ENCODE data around the gene NRDE2. TPM values are rescaled to one million over a fixed set of nuclear protein-coding genes. Genes with fewer than 3 reads are reported as not detected.
"Not testable (repeated sequence)": the region's sequence is repeated elsewhere in the genome, so short reads cannot be mapped to it uniquely, and the experiment has no call there.

NRDE2 gene
- polyA plus RNA-seq, 1 donor = 8.5 TPM

DNA sequence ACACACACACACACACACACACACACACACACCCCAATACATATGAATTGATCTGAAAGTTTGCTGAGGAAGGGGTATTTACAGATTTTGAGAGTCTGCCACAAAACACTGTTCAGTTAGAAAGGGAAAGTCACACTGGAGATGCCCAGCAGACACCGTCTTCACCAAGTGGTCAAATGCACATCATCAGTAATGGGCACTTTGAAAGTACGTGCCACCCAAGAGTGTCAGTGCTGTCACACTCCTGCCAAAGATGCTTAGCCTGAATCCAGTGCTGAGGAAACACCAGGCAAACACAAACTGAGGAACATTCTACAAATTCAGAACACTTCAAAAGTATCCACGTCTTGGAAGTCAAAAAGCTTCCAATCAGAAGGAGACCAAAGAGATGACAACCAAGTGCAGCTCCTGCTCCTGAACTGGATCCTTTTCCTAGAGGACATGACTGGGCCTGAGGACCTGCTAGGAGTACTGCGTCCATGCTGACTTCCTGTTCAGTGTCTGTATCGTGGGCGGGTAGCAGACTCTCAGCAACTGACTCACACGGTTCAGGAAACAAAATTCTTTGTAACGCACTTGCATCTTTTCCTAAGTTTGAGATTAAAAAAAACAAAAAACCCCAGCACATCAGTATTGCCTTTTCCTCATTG, 56.8 kb downstream of the NRDE2 start:
- no peak for DNase-seq (ENCODE audit: low read depth)

DNA sequence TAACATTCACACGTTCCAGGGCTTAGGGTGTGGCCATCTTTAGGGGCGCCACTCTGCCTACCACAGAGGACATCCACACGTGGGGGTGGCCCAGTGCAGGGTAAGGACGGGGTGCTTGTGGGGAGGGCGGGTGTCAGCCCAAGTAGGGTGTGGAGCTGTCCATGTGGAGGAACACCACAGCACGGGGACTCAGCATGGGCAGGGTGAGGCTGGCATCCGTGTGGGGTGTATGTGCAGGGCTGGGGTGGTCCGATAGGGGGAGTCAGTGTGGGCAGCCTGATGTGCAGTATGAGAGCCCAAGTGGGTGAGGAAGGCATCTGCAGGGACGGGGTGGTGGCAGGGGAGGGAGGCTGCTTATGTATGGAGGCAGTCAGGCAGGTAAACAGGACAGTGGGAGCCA, 57.7 kb downstream of the NRDE2 start:
- no peak for DNase-seq (ENCODE audit: low read depth)

DNA sequence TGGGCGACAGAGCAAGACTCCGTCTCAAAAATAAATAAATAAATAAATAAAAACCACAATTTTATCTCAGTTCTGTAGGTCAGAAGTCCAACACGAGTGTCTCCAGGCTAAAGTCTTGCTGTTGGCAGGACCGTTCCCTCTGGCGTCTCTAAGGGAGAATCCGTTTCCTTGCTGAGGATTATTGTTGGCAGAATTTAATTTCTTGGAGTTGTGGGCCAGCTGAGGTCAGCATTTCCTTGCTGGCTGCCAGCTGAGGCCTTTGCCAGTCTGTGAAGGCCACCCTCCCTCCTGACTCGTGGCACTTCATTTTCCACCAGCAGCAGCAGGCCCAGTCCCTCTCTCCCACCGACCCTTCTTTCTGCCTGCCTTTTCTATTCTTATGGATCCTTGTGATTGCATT, 58.2 kb downstream of the NRDE2 start:
- no peak for DNase-seq (ENCODE audit: low read depth)

DNA sequence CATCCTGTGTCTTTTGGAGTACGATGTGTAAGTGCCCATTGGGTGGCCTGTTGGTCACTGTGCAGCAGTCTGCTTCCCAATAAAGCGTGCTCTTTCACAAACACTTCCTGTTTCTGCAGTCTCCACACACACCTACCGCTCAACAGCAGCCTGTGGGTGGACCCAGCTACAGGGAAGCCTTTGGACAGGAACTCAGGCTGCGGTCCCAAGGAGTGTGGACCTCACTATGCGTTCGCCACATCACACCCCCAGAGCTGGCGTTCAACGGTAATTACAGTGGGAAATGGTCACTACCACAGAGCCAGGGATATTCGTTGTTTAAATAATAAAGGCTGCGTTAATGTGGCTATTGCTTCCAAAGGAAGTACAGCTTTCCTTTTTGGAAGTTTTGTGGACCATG, 59.2 kb downstream of the NRDE2 start:
- no peak for DNase-seq (ENCODE audit: low read depth)

DNA sequence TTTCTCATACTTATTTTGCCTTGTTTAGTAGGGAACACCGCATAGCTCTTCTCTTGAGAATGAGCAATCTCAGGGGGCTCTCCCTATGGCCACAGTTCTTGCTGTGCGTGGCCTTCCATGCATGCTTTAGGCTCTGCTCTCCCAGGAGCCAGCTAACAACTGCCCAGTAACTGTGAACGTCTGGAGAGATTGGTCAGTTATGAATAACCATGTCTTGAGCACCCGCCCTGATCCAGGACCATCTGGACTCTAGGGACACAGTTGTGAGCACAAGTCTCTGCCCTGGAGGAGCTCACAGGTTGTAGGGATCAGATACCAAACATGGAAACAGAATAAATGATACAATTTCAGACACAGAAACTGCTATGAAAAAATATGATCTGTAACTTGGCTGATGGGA, 63.3 kb downstream of the NRDE2 start:
- DNase-seq (ENCODE audit: low read depth) = no peak

DNA sequence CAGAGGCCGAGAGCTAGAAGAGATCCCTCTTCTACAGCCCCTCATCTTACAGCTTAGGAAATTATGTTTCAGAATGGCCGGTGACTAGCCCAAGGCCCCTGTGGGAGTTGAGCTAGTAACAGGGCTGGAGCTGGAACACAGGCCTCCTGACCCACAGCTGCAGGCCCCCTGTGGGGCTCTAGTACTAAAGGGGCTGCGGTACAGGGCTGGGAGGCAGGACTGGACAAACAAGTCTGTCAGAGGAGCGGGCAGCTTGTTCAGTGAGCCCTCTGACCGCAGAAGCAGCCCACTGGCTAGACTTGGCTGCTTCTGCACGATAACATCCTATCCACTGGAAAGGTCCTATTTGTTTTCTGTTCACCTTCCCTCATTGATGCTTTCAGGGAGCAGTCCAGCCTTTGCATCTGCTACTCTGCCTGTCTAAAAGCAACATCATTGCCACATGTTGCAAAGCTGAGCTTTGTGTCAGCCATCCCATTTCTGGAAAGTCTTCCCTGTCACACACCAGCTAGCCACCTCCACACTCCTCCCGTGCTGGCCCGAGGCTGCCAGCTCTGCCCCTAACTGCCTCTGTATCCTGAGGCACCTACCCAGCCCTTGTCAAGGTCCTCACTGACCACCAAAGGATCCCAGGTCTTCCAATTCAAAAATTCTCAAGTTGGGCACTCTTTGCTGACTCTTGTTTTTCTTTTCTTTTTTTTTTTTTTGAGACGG, 65.1 kb downstream of the NRDE2 start:
- DNase-seq (ENCODE audit: low read depth) = no peak

DNA sequence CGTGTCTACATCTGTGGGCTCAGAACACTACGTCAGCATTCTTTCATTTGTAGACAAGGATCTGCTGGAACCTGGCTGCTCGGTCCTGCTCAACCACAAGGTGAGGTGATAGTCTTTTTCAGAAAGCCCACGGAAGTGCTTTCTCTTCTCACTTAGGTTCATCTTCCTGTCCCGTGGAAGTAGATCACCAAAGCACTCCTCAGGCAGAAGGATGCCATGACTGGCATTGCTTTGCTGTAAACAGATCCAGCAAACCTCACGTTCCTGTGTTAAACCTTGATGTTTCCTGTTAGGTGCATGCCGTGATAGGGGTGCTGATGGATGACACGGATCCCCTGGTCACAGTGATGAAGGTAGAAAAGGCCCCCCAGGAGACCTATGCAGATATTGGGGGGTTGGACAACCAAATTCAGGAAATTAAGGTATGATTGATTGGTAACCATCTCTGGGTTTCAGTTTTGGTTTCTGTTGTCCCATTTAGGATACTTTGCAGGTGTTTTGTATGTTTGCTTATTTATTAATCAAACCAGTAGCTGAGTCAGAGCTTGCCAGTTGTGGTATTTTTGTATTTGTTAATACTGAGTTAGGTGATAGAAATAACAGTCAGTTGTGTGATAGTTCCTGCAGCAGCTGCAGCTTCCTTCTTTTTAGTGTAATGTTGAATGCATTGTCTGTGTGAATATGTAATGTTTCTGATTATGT, 67.8 kb downstream of the NRDE2 start:
- DNase-seq (ENCODE audit: low read depth) = no peak

DNA sequence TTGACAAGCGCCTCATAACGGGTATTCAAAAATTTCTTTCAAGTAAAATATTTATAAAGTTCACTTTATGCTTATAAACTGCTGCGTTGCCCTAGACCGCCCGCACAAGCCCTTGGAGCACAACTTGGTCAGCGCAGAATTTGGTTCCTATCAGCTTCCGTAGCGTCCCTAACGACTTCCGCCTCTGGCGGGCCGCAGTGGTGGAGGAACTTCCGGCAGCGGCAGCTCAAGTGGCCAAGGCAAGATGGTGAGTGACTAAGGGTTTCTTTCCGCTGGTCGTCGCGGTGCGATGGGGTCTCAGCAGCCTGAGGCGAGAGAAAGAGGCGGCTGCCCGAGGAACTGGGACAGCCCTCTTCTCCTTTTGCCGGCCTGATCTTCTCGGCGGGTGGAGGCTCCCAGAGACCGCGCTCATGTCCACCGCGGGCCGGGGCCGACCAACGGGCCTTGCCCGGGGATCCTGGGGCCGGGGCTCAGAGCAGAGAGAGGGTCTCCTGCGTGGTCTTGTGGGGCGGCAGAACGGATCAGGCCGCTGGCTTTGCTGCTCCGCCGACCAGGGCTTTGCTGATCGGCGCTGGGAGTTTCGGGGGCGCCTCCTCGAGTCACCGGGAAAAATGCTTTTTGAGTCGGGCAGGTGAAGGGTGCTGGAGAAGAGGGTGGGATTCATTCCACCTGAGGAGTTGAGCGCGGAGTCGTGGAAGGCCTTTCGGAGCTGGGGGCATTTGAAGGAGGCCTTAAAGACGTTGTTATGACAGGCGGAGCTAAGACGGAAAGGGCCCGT, 75.2 kb downstream of the NRDE2 start, which contains the start of gene PSMC1:
TSS of gene PSMC1 (plus strand) at position 200 of the 778 bp plus-strand sequence. CDS start at position 245, 45 bp downstream.
- peak; percentile 91 for DNase-seq (ENCODE audit: low read depth)

DNA sequence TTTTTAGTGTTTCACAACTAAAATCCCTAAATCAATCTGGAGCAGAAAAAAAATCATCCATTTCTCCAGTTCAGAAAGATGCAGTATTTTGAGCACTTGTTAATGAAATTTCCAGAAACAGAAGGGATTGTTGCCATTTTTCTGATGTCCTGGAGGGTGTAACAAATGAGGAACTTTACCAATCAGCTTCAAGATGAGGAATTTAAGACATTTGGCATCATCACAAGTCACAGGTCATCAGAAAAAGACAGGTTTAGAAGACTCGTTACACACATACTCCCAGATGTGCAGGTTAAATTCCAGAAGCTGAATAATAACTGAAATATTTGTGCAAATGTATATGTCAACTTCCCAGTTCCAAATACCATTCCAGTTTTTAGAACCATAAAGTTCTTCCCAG, 75.9 kb downstream of the NRDE2 start:
- DNase-seq (ENCODE audit: low read depth) = no peak

DNA sequence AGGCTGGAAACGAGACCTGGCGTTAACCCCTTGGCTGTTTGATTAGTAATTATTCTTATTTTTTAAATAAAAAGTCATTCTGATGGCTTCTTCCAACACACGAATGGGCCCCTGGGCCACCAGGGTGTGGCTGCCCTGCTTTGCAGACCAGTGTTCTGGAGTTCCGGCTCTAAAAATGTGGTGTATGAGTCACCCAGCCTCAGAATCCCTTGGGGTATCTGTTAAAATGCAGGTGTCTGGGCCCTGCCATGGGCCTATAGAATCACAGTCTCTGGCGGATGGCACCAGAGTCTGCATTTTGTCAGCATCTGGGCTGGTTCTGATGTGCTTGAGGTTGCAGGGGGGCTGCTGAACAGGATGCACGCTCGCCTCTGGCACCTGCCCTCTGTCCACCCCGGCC, 77.9 kb downstream of the NRDE2 start:
- no peak for DNase-seq (ENCODE audit: low read depth)

DNA sequence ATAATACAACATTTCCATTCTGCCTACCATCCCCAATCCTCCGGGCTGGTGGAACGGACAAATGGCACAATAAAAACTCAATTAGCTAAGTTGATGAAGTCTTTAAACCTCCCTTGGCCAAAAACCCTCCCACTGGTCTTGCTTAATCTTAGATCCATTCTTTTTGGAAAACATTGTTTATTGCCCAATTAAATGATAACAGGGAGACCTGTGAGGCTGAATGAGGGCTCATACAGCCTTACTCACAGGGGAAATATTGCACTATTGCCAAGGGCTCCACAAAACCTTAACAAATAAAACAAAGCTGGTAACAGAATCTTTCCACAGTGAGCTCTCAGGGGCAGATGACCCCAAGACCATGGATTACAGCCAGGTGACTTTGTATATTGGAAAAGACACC, 83.1 kb downstream of the NRDE2 start:
- no peak for DNase-seq (ENCODE audit: low read depth)

DNA sequence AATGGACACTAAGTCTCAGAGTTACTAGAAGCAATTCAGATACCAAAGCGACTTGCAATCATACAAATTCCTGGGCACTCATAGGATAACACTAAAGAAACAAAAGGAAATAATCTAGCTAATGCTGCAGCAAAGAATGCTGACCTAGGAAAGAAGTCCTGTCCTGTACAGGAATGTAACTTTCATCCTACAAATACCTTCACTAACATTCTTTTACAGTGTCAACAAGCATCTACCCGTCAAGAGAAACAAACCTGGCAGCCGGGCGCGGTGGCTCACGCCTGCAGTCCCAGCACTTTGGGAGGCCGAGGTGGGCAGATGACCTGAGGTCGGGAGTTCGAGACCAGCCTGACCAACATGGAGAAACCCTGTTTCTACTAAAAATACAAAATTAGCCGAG, 84.3 kb downstream of the NRDE2 start:
- not testable (repeated sequence) for DNase-seq (ENCODE audit: low read depth)

DNA sequence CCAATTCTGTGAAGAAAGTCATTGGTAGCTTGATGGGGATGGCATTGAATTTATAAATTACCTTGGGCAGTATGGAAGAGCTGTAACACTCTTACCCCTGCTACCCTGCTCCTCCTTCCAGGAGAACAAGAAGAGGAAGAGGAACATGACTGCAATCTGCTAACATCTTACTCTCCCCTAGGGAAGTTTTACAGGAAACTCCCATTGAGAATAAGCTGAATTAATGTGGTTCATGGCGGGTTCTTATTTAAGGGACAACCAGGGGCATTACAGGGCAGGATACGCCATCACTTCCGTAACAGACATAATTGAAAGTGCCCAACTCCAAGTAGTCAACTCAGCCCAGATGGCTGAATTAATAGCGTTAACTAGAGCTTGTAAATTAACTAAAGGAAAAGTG, 84.8 kb downstream of the NRDE2 start:
- DNase-seq (ENCODE audit: low read depth) = no peak

DNA sequence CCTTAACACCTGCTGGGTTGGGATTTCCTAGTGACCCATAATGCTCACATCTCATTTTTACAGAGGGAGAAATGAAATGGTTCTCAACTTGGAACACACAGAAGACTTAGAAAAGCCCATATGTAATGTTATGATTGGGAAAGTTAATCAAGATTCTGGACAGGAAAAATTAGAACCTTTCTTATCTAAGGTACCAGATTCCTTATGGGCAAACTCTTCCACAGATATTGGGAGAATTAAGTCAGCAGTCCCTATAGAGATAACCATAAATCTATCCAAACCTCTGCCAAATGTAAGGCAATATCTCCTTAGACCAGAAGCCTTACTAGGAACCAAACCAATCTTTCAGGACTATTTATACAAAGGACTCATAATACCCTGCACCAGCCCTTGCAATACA, 89.3 kb downstream of the NRDE2 start:
- no peak for DNase-seq (ENCODE audit: low read depth)

DNA sequence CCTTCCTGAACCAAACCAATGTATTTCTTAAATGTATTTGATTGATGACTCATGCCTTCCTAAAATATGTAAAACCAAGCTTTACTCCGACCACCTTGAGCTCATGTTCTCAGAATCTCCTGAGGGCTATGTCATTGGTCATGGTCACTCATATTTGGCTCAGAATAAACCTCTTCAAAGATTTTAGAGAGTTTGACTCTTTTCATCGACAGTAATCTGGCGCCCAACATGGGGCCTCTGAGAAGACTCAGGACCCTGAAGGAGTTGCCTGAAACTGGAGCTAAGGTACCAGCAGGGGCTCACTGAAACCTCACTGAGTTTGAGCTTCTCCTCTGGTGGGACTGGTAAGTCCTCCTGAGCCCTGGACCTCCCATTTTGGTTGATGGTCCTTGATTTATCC, 92.6 kb downstream of the NRDE2 start:
- no peak for DNase-seq (ENCODE audit: low read depth)

DNA sequence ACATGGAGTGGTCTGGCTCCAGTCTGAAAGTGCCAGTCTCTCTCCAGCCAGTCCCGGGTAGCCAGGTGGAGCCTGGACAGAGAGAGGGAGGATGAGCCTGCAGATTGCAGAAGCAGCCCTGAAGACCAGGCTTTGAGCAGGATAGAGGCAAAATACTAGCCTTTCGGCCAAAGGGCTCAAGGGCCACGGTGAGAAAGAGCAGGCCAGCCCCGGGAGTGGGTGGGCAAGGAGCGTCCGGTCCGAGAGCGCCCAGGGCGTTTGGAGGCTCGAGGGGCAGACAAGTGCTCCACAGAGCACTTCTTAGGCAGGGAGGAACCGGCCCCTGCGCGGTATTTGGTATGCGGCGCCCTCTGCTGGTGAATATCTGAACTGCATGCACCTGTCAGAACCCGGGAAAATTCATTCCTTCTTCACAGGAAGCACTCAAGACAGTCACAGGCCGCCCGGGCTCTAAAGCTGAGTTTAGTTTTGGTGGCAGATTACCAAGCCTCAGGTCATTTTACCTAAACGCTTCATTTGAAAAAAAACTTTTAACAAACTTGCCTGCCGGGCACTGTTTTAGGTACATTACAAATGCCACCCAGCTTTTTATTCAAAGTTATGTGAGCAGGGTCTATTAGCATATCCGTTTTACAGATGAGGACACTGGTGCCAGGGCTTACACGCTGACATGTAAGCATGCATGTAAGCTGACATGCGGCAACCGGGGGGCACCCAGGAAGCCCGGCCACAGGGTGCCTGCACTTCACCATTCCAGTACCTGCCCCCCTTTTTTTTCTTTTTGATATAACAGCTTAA, 96.4 kb downstream of the NRDE2 start:
- no peak for DNase-seq (ENCODE audit: low read depth)

DNA sequence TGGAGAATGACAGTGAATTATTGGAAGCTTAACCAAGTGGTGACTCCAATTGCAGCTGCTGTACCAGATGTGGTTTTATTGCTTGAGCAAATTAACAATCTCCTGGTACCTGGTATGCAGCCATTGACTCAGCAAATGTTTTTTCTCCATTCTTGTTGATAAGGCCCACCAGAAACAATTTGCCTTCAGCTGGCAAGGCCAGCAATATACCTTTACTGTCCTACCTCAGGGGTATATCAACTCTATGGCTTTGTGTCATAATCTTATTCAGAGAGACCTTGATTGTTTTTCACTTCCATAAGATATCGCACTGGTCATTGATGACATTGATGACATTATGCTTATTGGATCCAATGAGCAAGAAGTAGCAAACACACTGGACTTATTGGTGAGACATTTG, 101.8 kb downstream of the NRDE2 start:
- DNase-seq (ENCODE audit: low read depth) = not testable (repeated sequence)

DNA sequence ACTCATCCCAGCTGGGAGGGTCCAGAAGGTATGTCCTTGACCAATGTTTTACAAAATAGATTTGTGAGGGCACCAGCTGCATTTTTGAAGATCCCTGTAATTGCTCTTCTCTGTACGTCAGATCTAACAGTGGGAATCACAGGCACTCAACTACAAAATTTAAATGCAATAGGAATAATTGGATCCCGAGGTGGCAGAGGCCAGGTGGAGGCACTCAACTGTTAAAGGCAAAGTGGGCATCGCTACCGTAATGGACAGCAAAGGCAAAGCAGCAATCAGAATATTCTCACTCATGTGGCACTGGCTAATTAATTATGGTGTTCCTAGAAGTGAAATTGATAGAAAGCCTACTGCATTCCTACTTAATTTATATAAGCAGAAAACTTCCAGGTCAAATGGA, 103.3 kb downstream of the NRDE2 start:
- no peak for DNase-seq (ENCODE audit: low read depth)

Measured in forelimb muscle (tissue), 1 donor.